ENCODE results near the gene PHOX2B.

PHOX2B gene

DNA sequence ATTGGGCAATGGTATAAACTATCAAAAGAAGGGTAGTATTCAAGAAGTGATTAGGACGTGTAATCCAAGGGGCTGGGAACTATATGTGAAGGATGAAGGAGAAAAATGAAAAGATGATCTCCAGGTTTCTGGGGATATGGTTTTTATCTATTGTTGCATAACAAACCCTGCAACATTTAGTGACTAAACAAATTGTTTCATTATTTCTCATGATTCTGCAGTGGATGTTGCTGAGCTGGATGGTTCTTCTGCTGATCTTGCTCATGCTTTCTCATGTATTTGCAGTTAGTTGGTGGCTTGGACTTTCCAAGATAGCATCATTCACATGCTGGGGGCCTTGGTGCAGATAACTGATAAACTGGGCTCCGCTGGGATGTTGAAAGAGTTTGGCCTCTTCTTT is 29.1 kb downstream of the PHOX2B start:
- Histone ChIP-seq H3K4me1 (ENCODE audit: control insufficient read depth, low read length) (no peaks in the 10 kb centered on the region), H3K9me2 (replicated peaks; ENCODE audit: control insufficient read depth, low read length) (no peaks in the 10 kb centered on the region), H3K4me2 (ENCODE audit: low read length) (no peak overlapping the region), H4K20me1 (ENCODE audit: control insufficient read depth, insufficient read depth, low read depth, low read length) (no peaks in the 10 kb centered on the region), H3K4me3 (ENCODE audit: low read length) (no peak overlapping the region), H3F3A (ENCODE audit: control insufficient read depth, insufficient read depth) (no peaks in the 10 kb centered on the region), H3K27ac (ENCODE audit: low read depth, low read length) (no peak overlapping the region), H3K36me3 (ENCODE audit: control insufficient read depth, low read length) (no peaks in the 10 kb centered on the region), H3K9me3 (ENCODE audit: control insufficient read depth, insufficient read depth, low read length) (no peaks in the 10 kb centered on the region), H3K27me3 (ENCODE audit: control insufficient read depth, low read length) (no peaks in the 10 kb centered on the region; the same call in 1 of the 2 replicates), H3K79me2 (ENCODE audit: control insufficient read depth, low read length) (no peaks in the 10 kb centered on the region)
- TF ChIP-seq, protein P1, sequence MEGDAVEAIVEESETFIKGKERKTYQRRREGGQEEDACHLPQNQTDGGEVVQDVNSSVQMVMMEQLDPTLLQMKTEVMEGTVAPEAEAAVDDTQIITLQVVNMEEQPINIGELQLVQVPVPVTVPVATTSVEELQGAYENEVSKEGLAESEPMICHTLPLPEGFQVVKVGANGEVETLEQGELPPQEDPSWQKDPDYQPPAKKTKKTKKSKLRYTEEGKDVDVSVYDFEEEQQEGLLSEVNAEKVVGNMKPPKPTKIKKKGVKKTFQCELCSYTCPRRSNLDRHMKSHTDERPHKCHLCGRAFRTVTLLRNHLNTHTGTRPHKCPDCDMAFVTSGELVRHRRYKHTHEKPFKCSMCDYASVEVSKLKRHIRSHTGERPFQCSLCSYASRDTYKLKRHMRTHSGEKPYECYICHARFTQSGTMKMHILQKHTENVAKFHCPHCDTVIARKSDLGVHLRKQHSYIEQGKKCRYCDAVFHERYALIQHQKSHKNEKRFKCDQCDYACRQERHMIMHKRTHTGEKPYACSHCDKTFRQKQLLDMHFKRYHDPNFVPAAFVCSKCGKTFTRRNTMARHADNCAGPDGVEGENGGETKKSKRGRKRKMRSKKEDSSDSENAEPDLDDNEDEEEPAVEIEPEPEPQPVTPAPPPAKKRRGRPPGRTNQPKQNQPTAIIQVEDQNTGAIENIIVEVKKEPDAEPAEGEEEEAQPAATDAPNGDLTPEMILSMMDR (IDR thresholded peaks at IDR 0.05; ENCODE audit: low read depth, low read length, poor library complexity, severe bottlenecking): no peak
- TF ChIP-seq EZH2phosphoT487 (IDR thresholded peaks at IDR 0.05; ENCODE audit: borderline replicate concordance, low read length): no peak

DNA sequence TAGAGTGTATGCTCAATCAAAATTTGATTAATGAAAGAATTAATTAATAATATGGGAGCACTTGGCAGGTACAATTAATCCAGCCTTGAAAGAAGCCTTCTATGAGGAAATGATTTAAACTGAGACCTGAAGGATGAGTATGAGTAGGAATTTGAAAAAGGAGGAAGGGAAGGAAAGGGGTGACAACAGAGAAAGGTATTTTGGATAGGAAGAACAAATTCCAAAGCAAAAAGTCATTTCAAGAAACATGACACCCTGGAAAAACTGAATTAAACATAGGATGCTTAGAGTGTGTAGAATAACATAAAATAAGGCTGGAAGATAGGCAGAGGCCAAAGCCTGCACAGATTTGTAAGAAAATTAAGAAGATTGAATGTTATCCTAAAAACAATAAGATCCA is 29.6 kb downstream of the PHOX2B start:
- TF ChIP-seq EZH2phosphoT487 (IDR thresholded peaks at IDR 0.05; ENCODE audit: borderline replicate concordance, low read length): no peak
- TF ChIP-seq, protein P1 (IDR thresholded peaks at IDR 0.05; ENCODE audit: low read depth, low read length, poor library complexity, severe bottlenecking): no peak
- Histone ChIP-seq H3K36me3 (ENCODE audit: control insufficient read depth, low read length) (no peaks in the 10 kb centered on the region), H3K4me3 (ENCODE audit: low read length) (no peak overlapping the region), H3F3A (ENCODE audit: control insufficient read depth, insufficient read depth) (no peaks in the 10 kb centered on the region), H3K27me3 (ENCODE audit: control insufficient read depth, low read length) (no peaks in the 10 kb centered on the region; the same call in 1 of the 2 replicates), H3K9me2 (replicated peaks; ENCODE audit: control insufficient read depth, low read length) (no peaks in the 10 kb centered on the region), H3K4me2 (ENCODE audit: low read length) (no peak overlapping the region), H3K4me1 (ENCODE audit: control insufficient read depth, low read length) (no peaks in the 10 kb centered on the region), H3K9me3 (ENCODE audit: control insufficient read depth, insufficient read depth, low read length) (no peaks in the 10 kb centered on the region), H3K27ac (ENCODE audit: low read depth, low read length) (no peak overlapping the region), H4K20me1 (ENCODE audit: control insufficient read depth, insufficient read depth, low read depth, low read length) (no peaks in the 10 kb centered on the region), H3K79me2 (ENCODE audit: control insufficient read depth, low read length) (no peaks in the 10 kb centered on the region)

DNA sequence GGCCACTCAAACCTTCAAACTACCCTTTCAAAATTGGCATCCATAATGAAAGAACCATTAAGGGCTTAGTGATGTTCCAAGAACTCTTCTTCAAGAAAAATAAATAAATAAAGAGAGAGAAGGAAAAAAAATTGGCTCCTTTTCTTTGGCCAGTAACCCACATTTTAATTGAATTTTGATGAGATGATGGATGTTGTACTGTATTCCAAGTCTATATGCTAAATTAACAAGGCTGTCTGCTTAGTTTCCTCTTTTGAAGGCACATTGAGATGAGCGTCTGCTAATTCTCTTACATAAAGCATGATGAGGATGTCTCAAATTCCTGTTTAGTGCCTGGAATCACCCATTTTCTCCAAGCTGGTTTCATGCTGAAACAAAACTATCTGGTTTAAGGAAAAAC is 33.4 kb downstream of the PHOX2B start:
- H4K20me1 ChIP-seq (ENCODE audit: control insufficient read depth, insufficient read depth, low read depth, low read length): no peaks in the 10 kb centered on the region
- H3K36me3 ChIP-seq (ENCODE audit: control insufficient read depth, low read length): no peaks in the 10 kb centered on the region
- H3K9me2 ChIP-seq (replicated peaks; ENCODE audit: control insufficient read depth, low read length): no peaks in the 10 kb centered on the region
- H3K4me2 ChIP-seq (ENCODE audit: low read length): no peak overlapping the region
- no peaks in the 10 kb centered on the region for H3F3A ChIP-seq (ENCODE audit: control insufficient read depth, insufficient read depth)
- TF ChIP-seq, protein P1 (IDR thresholded peaks at IDR 0.05; ENCODE audit: low read depth, low read length, poor library complexity, severe bottlenecking): no peak
- TF ChIP-seq EZH2phosphoT487 (IDR thresholded peaks at IDR 0.05; ENCODE audit: borderline replicate concordance, low read length): no peak
- no peak overlapping the region for H3K4me3 ChIP-seq (ENCODE audit: low read length)
- no peaks in the 10 kb centered on the region for H3K79me2 ChIP-seq (ENCODE audit: control insufficient read depth, low read length)
- no peaks in the 10 kb centered on the region; the same call in 1 of the 2 replicates for H3K27me3 ChIP-seq (ENCODE audit: control insufficient read depth, low read length)
- no peaks in the 10 kb centered on the region for H3K4me1 ChIP-seq (ENCODE audit: control insufficient read depth, low read length)
- no peak overlapping the region for H3K27ac ChIP-seq (ENCODE audit: low read depth, low read length)
- H3K9me3 ChIP-seq (ENCODE audit: control insufficient read depth, insufficient read depth, low read length): no peaks in the 10 kb centered on the region
